ENCODE measurements around the gene KISS1R. TPM values are rescaled to one million over a fixed set of nuclear protein-coding genes. Genes with fewer than 3 reads are reported as not detected.

The KISS1R gene
- total and polyA plus RNA-seq, 4 donors = not detected

- 81% methylated on average over 14 of the region's 14 CpGs for WGBS
- no peak for DNase-seq (ENCODE audit: low spot score)
- Histone ChIP-seq H3K9me3 (ENCODE audit: control insufficient read depth in 4 of 4, low read length in 3 of 4) (no peaks in the 10 kb centered on the region), H3K27ac (ENCODE audit: low read depth in 1 of 2, low read length in 2 of 2) (no peak overlapping the region), H3K9ac (ENCODE audit: low read depth in 1 of 2, low read length in 2 of 2) (no peak overlapping the region), H3K4me3 (ENCODE audit: low read depth in 1 of 3, low read length in 3 of 3) (no peak overlapping the region), H3K27me3 (ENCODE audit: control insufficient read depth in 4 of 4, insufficient read depth in 4 of 4, low read length in 3 of 4) (no peaks in the 10 kb centered on the region), H3K36me3 (ENCODE audit: control insufficient read depth in 4 of 4, insufficient read depth in 3 of 4, low read depth in 1 of 4, low read length in 3 of 4) (no peaks in the 10 kb centered on the region), H3K4me1 (ENCODE audit: control insufficient read depth in 4 of 4, insufficient read depth in 4 of 4, low read length in 3 of 4) (peaks cover 18 to 43% (median 26%) of the 10 kb centered on the region in 4 donors)
- TF ChIP-seq HNF4G (IDR thresholded peaks at IDR 0.05) (no peak), REST (IDR thresholded peaks at IDR 0.05) (no peak), ZBTB33 (IDR thresholded peaks at IDR 0.05) (no peak), HNF4A (conservative IDR thresholded peaks at IDR 0.05) (no peak), YY1 (IDR thresholded peaks at IDR 0.05) (no peak), ATF3 (IDR thresholded peaks at IDR 0.05) (no peak), RAD21 (IDR thresholded peaks at IDR 0.05) (no peak), SP1 (IDR thresholded peaks at IDR 0.05) (no peak), FOXA1 (IDR thresholded peaks at IDR 0.05) (no peak), RXRA (IDR thresholded peaks at IDR 0.05) (no peak), EGR1 (IDR thresholded peaks at IDR 0.05; ENCODE audit: low read depth in 2 of 2) (no peak), GABPA (IDR thresholded peaks at IDR 0.05 in 1 of 2, conservative IDR thresholded peaks at IDR 0.05 in 1 of 2) (no peak), CTCF (IDR thresholded peaks at IDR 0.05; ENCODE audit: low read depth, low read length, missing input control) (no peak), NR2F2 (IDR thresholded peaks at IDR 0.05) (no peak)
Observed at GRCh38 chr19:933553-933882, 16.4 kb downstream of the KISS1R start.

- peak overlapping the region; percentile 35 to 41 for H3K27ac ChIP-seq (ENCODE audit: low read depth in 1 of 2, low read length in 2 of 2)
- no peak for TF ChIP-seq RXRA (IDR thresholded peaks at IDR 0.05)
- TF ChIP-seq SP1 (IDR thresholded peaks at IDR 0.05) = no peak
- no peak for TF ChIP-seq ATF3 (IDR thresholded peaks at IDR 0.05)
- no peak for TF ChIP-seq JUND (IDR thresholded peaks at IDR 0.05)
- TF ChIP-seq FOXA2 (IDR thresholded peaks at IDR 0.05) = no peak
- TF ChIP-seq REST (IDR thresholded peaks at IDR 0.05) = no peak
- no peak for TF ChIP-seq EGR1 (IDR thresholded peaks at IDR 0.05; ENCODE audit: low read depth in 2 of 2)
- no peak for TF ChIP-seq TAF1 (conservative IDR thresholded peaks at IDR 0.05)
- TF ChIP-seq HNF4A (conservative IDR thresholded peaks at IDR 0.05) = no peak
- TF ChIP-seq MAX (IDR thresholded peaks at IDR 0.05) = no peak
- no peak for TF ChIP-seq GABPA (IDR thresholded peaks at IDR 0.05 in 1 of 2, conservative IDR thresholded peaks at IDR 0.05 in 1 of 2)
- no peak for TF ChIP-seq HNF4G (IDR thresholded peaks at IDR 0.05)
- H3K27me3 ChIP-seq (ENCODE audit: control insufficient read depth in 4 of 4, insufficient read depth in 4 of 4, low read length in 3 of 4) = no peaks in the 10 kb centered on the region
- 66% methylated on average over 29 of the region's 29 CpGs for WGBS
- H3K4me1 ChIP-seq (ENCODE audit: control insufficient read depth in 4 of 4, insufficient read depth in 4 of 4, low read length in 3 of 4) = peaks cover 16 to 45% (median 25%) of the 10 kb centered on the region in 4 donors
- DNase-seq (ENCODE audit: low spot score) = no peak
- H3K36me3 ChIP-seq (ENCODE audit: control insufficient read depth in 4 of 4, insufficient read depth in 3 of 4, low read depth in 1 of 4, low read length in 3 of 4) = no peaks in the 10 kb centered on the region
- H3K4me3 ChIP-seq (ENCODE audit: low read depth in 1 of 3, low read length in 3 of 3) = no peak overlapping the region
- no peak overlapping the region for H3K9ac ChIP-seq (ENCODE audit: low read depth in 1 of 2, low read length in 2 of 2)
- no peaks in the 10 kb centered on the region for H3K9me3 ChIP-seq (ENCODE audit: control insufficient read depth in 4 of 4, low read length in 3 of 4)
Observed at GRCh38 chr19:934197-934840, 17.2 kb downstream of the KISS1R start.

All from liver (tissue), 9 donors.